ENCODE results near the gene WNT3A. TPM values are rescaled to one million over a fixed set of nuclear protein-coding genes. Genes with fewer than 3 reads are reported as not detected.

The WNT3A gene
- total RNA-seq, 1 donor from 2014 or later = not detected

GRCh38 chr1:228003461-228004330, 3.1 kb upstream of the WNT3A start:
- H3K9me3 Mint-ChIP-seq = no peaks in the 10 kb centered on the region
- peaks cover 38% of the 10 kb centered on the region for H3K27me3 Mint-ChIP-seq (ENCODE audit: insufficient read depth)
- H3K4me3 Mint-ChIP-seq = no peak overlapping the region
- DNase-seq (ENCODE audit: low spot score) = no peak
- H3K27ac Mint-ChIP-seq = no peak overlapping the region
- intact Hi-C loops (cut with micrococcal nuclease) = no loop called here
- H3K36me3 Mint-ChIP-seq (ENCODE audit: low read depth) = no peaks in the 10 kb centered on the region
- no peaks in the 10 kb centered on the region for H3K4me1 Mint-ChIP-seq (ENCODE audit: low read depth)

GRCh38 chr1:228004331-228004855, 2.4 kb upstream of the WNT3A start:
- Mint-ChIP-seq H3K4me3 (no peak overlapping the region), H3K27ac (no peak overlapping the region), H3K27me3 (ENCODE audit: insufficient read depth) (peaks cover 42% of the 10 kb centered on the region), H3K9me3 (no peaks in the 10 kb centered on the region), H3K36me3 (ENCODE audit: low read depth) (no peaks in the 10 kb centered on the region), H3K4me1 (ENCODE audit: low read depth) (no peaks in the 10 kb centered on the region)
- DNase-seq (ENCODE audit: low spot score) = no peak
- intact Hi-C loops (cut with micrococcal nuclease) = no loop called here

DNA sequence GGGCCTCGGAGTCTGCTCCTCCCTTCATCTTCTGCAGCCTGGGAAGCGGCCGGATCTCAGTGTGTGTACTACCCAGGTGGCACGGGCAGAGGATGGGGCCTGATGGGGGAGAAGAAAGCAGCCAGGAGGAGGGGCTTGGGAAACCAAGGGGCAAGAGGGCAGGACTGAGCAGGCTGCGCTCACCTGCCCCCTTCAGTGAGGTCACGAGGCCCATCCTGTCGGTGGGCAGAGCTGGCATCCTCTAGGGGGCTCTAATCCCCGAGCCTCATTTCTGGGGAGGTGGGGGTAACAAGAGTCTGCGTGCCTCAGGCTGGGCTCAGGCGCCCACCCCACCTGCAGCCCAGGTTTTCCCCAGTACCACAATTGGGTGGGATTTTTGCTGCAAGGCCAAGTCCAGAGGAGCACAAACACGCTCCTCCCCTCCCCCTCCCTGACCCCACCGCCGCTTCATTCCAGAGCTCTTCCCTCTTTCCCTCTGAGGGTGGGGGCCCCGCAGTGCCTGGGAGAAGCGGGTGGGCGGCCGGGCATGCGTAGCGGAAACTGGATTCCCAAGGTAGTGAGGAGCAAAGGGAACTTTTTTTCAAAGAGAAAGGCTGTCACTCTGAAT, 1.8 kb upstream of the WNT3A start:
- Mint-ChIP-seq H3K36me3 (ENCODE audit: low read depth) (no peaks in the 10 kb centered on the region), H3K4me1 (ENCODE audit: low read depth) (no peaks in the 10 kb centered on the region), H3K9me3 (no peaks in the 10 kb centered on the region), H3K27ac (no peak overlapping the region), H3K4me3 (no peak overlapping the region), H3K27me3 (ENCODE audit: insufficient read depth) (peaks cover 43% of the 10 kb centered on the region)
- intact Hi-C loops (cut with micrococcal nuclease) = no loop called here
- no peak for DNase-seq (ENCODE audit: low spot score)

DNA sequence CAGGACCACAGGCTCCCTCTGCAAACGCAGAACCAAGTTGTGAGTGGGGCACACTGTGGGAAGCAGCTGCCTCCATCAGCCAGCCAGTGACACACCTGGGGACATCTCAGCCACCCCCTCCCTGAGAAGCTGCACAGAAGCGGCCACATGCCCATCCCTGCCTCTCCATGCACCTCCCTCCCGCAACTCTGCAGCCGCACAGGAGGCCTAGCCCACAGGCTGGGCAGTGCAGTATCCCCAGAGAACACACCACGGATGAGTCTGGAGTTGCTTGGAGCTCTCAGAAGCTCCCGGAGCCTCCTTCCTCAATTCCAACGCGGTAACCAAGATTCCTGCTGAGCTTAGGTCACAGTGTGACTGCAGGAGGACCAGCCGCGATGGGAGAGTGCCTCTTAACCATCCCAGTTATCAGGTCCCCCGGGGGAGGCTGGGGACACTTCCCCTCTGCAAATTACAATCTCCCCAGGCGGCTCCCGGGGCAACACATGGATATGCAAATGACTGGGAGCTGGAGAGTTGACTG, 1.2 kb upstream of the WNT3A start:
- H3K27me3 Mint-ChIP-seq (ENCODE audit: insufficient read depth) = peaks cover 43% of the 10 kb centered on the region

GRCh38 chr1:228006034-228006785, 588 bp upstream of the WNT3A start:
- H3K4me3 Mint-ChIP-seq = no peak overlapping the region
- no peak overlapping the region for H3K27ac Mint-ChIP-seq
- no peaks in the 10 kb centered on the region for H3K4me1 Mint-ChIP-seq (ENCODE audit: low read depth)
- H3K36me3 Mint-ChIP-seq (ENCODE audit: low read depth) = no peaks in the 10 kb centered on the region
- intact Hi-C loops (cut with micrococcal nuclease) = no loop called here
- no peaks in the 10 kb centered on the region for H3K9me3 Mint-ChIP-seq
- peaks cover 48% of the 10 kb centered on the region for H3K27me3 Mint-ChIP-seq (ENCODE audit: insufficient read depth)
- no peak for DNase-seq (ENCODE audit: low spot score)

More for the DNA sequence above, 1.2 kb upstream of the WNT3A start:
- Mint-ChIP-seq H3K4me3 (no peak overlapping the region), H3K36me3 (ENCODE audit: low read depth) (no peaks in the 10 kb centered on the region), H3K4me1 (ENCODE audit: low read depth) (no peaks in the 10 kb centered on the region), H3K27ac (no peak overlapping the region), H3K9me3 (no peaks in the 10 kb centered on the region)
- intact Hi-C loops (cut with micrococcal nuclease) = no loop called here
- DNase-seq (ENCODE audit: low spot score) = no peak

DNA sequence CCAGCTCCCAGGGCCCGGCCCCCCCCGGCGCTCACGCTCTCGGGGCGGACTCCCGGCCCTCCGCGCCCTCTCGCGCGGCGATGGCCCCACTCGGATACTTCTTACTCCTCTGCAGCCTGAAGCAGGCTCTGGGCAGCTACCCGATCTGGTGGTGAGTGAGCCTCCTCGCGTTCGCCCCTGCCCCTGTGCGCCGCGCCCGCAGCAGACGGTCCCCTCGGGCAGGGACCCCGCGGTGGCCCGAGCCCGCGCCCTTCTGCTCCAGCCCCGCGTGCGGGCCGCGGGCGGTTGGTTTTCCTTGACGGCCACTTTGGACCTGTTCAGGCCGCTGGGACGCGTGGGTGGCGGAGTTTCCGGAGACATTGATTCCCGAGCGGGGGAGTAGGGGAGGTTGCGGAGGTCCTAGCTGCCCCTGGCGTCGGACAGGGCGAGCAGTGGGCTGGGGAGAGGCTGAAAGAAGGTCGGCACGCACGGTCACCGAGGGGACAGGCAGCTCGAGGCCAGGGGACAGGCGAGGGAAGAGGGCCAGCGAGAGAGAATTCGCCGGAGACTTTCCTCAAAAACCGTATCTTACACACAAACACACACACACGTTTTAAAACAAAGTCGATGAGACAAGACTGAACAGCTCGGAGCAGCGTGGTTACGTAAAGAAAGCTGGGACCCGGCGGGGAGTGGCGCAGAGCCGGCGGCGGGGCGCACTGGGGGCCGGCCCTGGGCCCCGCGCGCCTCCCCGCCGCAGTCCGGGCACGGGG, 427 bp downstream of the WNT3A start:
- Mint-ChIP-seq H3K27ac (no peak overlapping the region), H3K4me1 (ENCODE audit: low read depth) (no peaks in the 10 kb centered on the region), H3K36me3 (ENCODE audit: low read depth) (no peaks in the 10 kb centered on the region), H3K9me3 (no peaks in the 10 kb centered on the region), H3K4me3 (no peak overlapping the region), H3K27me3 (ENCODE audit: insufficient read depth) (peaks cover 46% of the 10 kb centered on the region)
- intact Hi-C loops (cut with micrococcal nuclease) = no loop called here
- no peak for DNase-seq (ENCODE audit: low spot score)

DNA sequence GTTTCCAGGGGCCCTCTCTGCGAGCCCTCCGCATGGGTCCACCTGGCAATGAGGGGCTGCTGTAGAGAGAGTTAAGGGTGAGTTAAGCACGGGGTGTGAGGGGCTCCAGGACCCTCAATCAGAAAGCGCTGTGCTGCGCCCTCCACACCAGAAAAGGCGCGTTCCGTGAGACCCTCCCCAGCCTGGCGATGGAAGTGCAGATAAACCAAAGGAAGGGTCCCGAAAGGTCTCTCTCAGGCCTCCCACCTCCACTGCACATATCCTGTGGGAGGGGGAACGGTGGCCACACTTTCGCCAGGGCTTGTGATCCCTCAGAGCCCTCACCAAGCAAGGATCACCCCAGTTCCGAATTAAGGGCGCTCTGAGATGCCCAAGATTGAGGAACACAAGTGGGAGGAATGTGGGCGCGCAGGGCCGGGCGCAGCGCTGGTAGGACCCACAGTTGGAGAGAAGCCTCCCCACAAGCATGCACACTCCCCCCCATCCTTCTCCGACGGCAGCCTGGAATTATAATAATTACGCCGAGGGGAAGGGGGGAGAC, 1.1 kb downstream of the WNT3A start:
- no peak overlapping the region for H3K4me3 Mint-ChIP-seq
- H3K36me3 Mint-ChIP-seq (ENCODE audit: low read depth) = no peaks in the 10 kb centered on the region
- H3K9me3 Mint-ChIP-seq = no peaks in the 10 kb centered on the region
- peaks cover 44% of the 10 kb centered on the region for H3K27me3 Mint-ChIP-seq (ENCODE audit: insufficient read depth)
- no peak overlapping the region for H3K27ac Mint-ChIP-seq
- intact Hi-C loops (cut with micrococcal nuclease) = no loop called here
- H3K4me1 Mint-ChIP-seq (ENCODE audit: low read depth) = no peaks in the 10 kb centered on the region
- DNase-seq (ENCODE audit: low spot score) = no peak

- H3K27me3 Mint-ChIP-seq (ENCODE audit: insufficient read depth) = peaks cover 43% of the 10 kb centered on the region
- no peak overlapping the region for H3K27ac Mint-ChIP-seq
- H3K4me3 Mint-ChIP-seq = no peak overlapping the region
- no peaks in the 10 kb centered on the region for H3K4me1 Mint-ChIP-seq (ENCODE audit: low read depth)
- H3K9me3 Mint-ChIP-seq = no peaks in the 10 kb centered on the region
- H3K36me3 Mint-ChIP-seq (ENCODE audit: low read depth) = no peaks in the 10 kb centered on the region
- DNase-seq (ENCODE audit: low spot score) = no peak
- intact Hi-C loops (cut with micrococcal nuclease) = no loop called here
Observed at GRCh38 chr1:228008391-228009115, 1.8 kb downstream of the WNT3A start.

- H3K9me3 Mint-ChIP-seq = no peaks in the 10 kb centered on the region
- no peak for DNase-seq (ENCODE audit: low spot score)
- no peaks in the 10 kb centered on the region for H3K4me1 Mint-ChIP-seq (ENCODE audit: low read depth)
- intact Hi-C loops (cut with micrococcal nuclease) = no loop called here
- H3K27me3 Mint-ChIP-seq (ENCODE audit: insufficient read depth) = peaks cover 37% of the 10 kb centered on the region
- H3K36me3 Mint-ChIP-seq (ENCODE audit: low read depth) = no peaks in the 10 kb centered on the region
- no peak overlapping the region for H3K27ac Mint-ChIP-seq
- no peak overlapping the region for H3K4me3 Mint-ChIP-seq
Observed at GRCh38 chr1:228009116-228009827, 2.5 kb downstream of the WNT3A start.

DNA sequence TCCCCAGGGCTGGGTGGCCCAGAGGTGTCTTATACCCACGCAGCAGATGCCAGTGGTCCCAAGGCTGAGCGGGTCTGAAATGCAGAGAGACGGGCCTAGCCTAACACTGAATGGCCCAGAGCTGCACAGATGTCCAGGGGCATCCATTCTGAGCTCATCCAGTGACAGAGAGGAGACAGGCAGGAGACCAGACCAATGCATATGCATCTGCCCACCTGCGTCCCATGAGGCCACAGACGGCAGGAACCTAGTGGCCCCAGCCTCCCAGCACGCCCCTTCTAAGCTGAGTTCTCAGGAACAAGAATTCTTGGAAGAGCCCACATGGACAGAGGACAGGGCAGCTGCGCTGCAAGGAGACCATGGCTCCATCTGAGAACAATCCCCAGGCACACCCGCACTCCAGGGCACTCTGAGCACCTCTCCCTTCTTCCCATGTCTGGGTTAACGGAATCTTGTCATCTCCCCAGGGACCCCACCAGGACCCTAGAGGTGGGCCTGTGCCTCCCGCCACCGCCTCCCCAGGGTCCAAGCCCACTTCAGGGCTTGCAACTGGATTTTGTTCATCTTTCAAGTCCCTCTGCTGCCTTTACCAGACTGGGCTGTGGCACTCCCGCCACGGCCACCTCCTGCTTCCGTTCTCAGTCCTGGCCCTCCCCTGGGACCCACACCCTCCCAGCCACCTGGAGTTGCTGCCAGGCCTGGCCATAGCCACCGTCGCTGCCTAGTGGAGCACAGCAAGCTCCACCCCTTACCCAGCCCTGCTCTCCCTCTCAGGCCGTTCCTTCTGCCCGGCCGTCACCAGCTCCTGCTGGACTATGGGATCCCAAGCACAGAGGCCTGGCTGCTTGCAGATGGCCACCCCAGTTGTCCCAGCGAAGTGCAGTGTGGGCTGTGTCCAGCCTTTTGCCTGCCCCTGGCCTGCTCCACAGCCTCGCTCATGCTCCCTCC, 3.3 kb downstream of the WNT3A start:
- intact Hi-C loops (cut with micrococcal nuclease) = no loop called here
- Mint-ChIP-seq H3K27ac (no peak overlapping the region), H3K4me3 (no peak overlapping the region), H3K36me3 (ENCODE audit: low read depth) (no peaks in the 10 kb centered on the region), H3K4me1 (ENCODE audit: low read depth) (no peaks in the 10 kb centered on the region), H3K27me3 (ENCODE audit: insufficient read depth) (peaks cover 36% of the 10 kb centered on the region), H3K9me3 (no peaks in the 10 kb centered on the region)
- DNase-seq (ENCODE audit: low spot score) = no peak

All from activated T-helper 1 cell treated with anti-CD3 and anti-CD28 coated beads, Interleukin-12 subunit alpha, Interleukin-12 subunit beta, Interleukin-2, Interleukin-4 antibody, amounts not matched to agents 30 ng/mL and 10 ng/mL and 1 ng/mL, durations not matched to agents 14 hours and 24 hours and 36 hours (primary cell).